Measurements from ENCODE around the gene OPN5.

OPN5 gene

GRCh38 chr6:47789553-47789952 is 7.7 kb downstream of the OPN5 start:
- no peak for FAIRE-seq

- FAIRE-seq: no peak
Observed at GRCh38 chr6:47792216-47792733, 10.4 kb downstream of the OPN5 start.

- no peak for FAIRE-seq
Observed at GRCh38 chr6:47794577-47795135, 12.8 kb downstream of the OPN5 start.

- no peak for FAIRE-seq
Observed at GRCh38 chr6:47801984-47802383, 20.2 kb downstream of the OPN5 start.

GRCh38 chr6:47804821-47805220 is 23.0 kb downstream of the OPN5 start:
- FAIRE-seq: no peak

- FAIRE-seq: no peak
Observed at GRCh38 chr6:47809873-47810272, 28.0 kb downstream of the OPN5 start.

- FAIRE-seq: no peak
Observed at GRCh38 chr6:47810885-47811284, 29.1 kb downstream of the OPN5 start.

GRCh38 chr6:47811443-47811842 is 29.6 kb downstream of the OPN5 start:
- FAIRE-seq: no peak

- FAIRE-seq: no peak
Observed at GRCh38 chr6:47817749-47818148, 35.9 kb downstream of the OPN5 start.

GRCh38 chr6:47819461-47819860 is 37.6 kb downstream of the OPN5 start:
- FAIRE-seq: no peak

- FAIRE-seq: no peak
Observed at GRCh38 chr6:47822856-47823554, 41.2 kb downstream of the OPN5 start.

GRCh38 chr6:47832386-47833100 is 50.7 kb downstream of the OPN5 start:
- FAIRE-seq: no peak

- FAIRE-seq: no peak
Observed at GRCh38 chr6:47834196-47834595, 52.4 kb downstream of the OPN5 start.

- FAIRE-seq: no peak
Observed at GRCh38 chr6:47836046-47836445, 54.2 kb downstream of the OPN5 start.

- FAIRE-seq: no peak
Observed at GRCh38 chr6:47836639-47837038, 54.8 kb downstream of the OPN5 start.

- FAIRE-seq: no peak
Observed at GRCh38 chr6:47839645-47840044, 57.8 kb downstream of the OPN5 start.

GRCh38 chr6:47844881-47845280 is 63.0 kb downstream of the OPN5 start:
- no peak for FAIRE-seq

- FAIRE-seq: no peak
Observed at GRCh38 chr6:47846752-47847151, 64.9 kb downstream of the OPN5 start.

- no peak for FAIRE-seq
Observed at GRCh38 chr6:47851091-47851490, 69.3 kb downstream of the OPN5 start.

- FAIRE-seq: no peak
Observed at GRCh38 chr6:47852727-47853126, 70.9 kb downstream of the OPN5 start.

- no peak for FAIRE-seq
Observed at GRCh38 chr6:47853766-47854165, 71.9 kb downstream of the OPN5 start.

GRCh38 chr6:47854971-47855370 is 73.1 kb downstream of the OPN5 start:
- FAIRE-seq: no peak

- no peak for FAIRE-seq
Observed at GRCh38 chr6:47859175-47859574, 77.3 kb downstream of the OPN5 start.

GRCh38 chr6:47862731-47863130 is 80.9 kb downstream of the OPN5 start:
- FAIRE-seq: no peak
